CD4-positive, alpha-beta T cell (primary cell): Measurements from ENCODE around the gene TMEM252. TPM values are rescaled to one million over a fixed set of nuclear protein-coding genes. Genes with fewer than 3 reads are reported as not detected.

Experiments used
- ATAC-seq: fragments of 200-7000 bp; cut with Tn5 transposase; one replicate; pipeline ENCODE4 v1.10.0; 2022; ENCODE audit warnings: mild to moderate bottlenecking; ENCODE audit not compliant: poor library complexity
- CTCF ChIA-PET: fragments of 350-600 bp; sonication (Branson Sonifier 250); formaldehyde crosslinking; loops from one replicate; lab custom pipeline; 2021; ENCODE audit warnings: antibody characterized with exemption, inconsistent platforms; lab: Charles Lee
- POLR2A ChIA-PET: fragments of 350-600 bp; sonication (Branson Sonifier 250); formaldehyde crosslinking; loops from one replicate; lab custom pipeline; 2021; ENCODE audit warnings: antibody characterized with exemption, inconsistent platforms; lab: Charles Lee
- DNase-seq, 14 experiments: peaks; one replicate each; pipeline ENCODE4 v3.0.0-alpha.2; 2013 to 2020; ENCODE audit warnings: mixed read lengths in 2 of 14
- H3K27ac ChIP-seq, 2 donors: one replicate each; pipeline versions ENCODE4 v1.5.1 to v1.7.0; 2013; ENCODE audit warnings: low read length in 2 of 2, low read depth in 1 of 2, mild to moderate bottlenecking in 1 of 2
- H3K27me3 ChIP-seq, 2 experiments: 1 replicate in 1 of 2; 2 replicates in 1 of 2; pipeline versions ENCODE4 v1.6.1 to v1.7.0; 2013; ENCODE audit warnings: low read length in 2 of 2, control low read depth in 1 of 2, mild to moderate bottlenecking in 1 of 2, moderate library complexity in 1 of 2; ENCODE audit not compliant: insufficient read depth in 2 of 2, control insufficient read depth in 1 of 2
- H3K36me3 ChIP-seq: one replicate; pipeline ENCODE4 v1.6.1; 2013; ENCODE audit warnings: low read length, control low read depth; ENCODE audit not compliant: insufficient read depth
- H3K4me1 ChIP-seq: one replicate; pipeline ENCODE4 v1.6.1; 2013; ENCODE audit warnings: low read length, control low read depth; ENCODE audit not compliant: insufficient read depth
- H3K4me3 ChIP-seq: one replicate; pipeline ENCODE4 v1.5.1; 2013; ENCODE audit warnings: mild to moderate bottlenecking, low read length, moderate library complexity
- H3K9me3 ChIP-seq, 2 experiments: 1 replicate in 1 of 2; 2 replicates in 1 of 2; pipeline versions ENCODE4 v1.6.1 to v1.7.0; 2013; ENCODE audit warnings: low read length in 2 of 2, mild to moderate bottlenecking in 2 of 2, control low read depth in 1 of 2, moderate library complexity in 1 of 2; ENCODE audit not compliant: control insufficient read depth in 1 of 2, insufficient read depth in 1 of 2
- H3K27ac Mint-ChIP-seq: one replicate; pipeline ENCODE4 v1.8.0; 2020; ENCODE audit warnings: mixed read lengths
- H3K27me3 Mint-ChIP-seq: one replicate; pipeline ENCODE4 v1.8.0; 2021; ENCODE audit warnings: mixed read lengths
- H3K36me3 Mint-ChIP-seq: one replicate; pipeline ENCODE4 v1.8.0; 2021; ENCODE audit warnings: low read depth, mixed read lengths
- H3K4me1 Mint-ChIP-seq: one replicate; pipeline ENCODE4 v1.8.0; 2021; ENCODE audit warnings: low read depth, mixed read lengths
- H3K4me3 Mint-ChIP-seq: one replicate; pipeline ENCODE4 v1.8.0; 2020; ENCODE audit warnings: mild to moderate bottlenecking, mixed read lengths
- H3K9me3 Mint-ChIP-seq: one replicate; pipeline ENCODE4 v1.8.0; 2020; ENCODE audit warnings: mixed read lengths
- intact Hi-C, 2 experiments: fragments of 100-400 bp; cut with DNase I in 1 of 2; cut with micrococcal nuclease in 1 of 2; formaldehyde crosslinking; loops; one replicate each; pipeline versions ENCODE4 v1.15.1 to v1.9.0; 2023 to 2025; cut with DNase I, micrococcal nuclease
- total RNA-seq, 174 experiments: library from RNA in 2 of 174; stranded (reverse) in 2 of 174; gene quantifications; one replicate each; pipeline ENCODE4 v1.2.3 and lab custom pipeline; 2021 to 2026
- TF ChIP-seq, protein P1 (sequence below): fragments of 200-600 bp; IDR thresholded peaks from one replicate; pipeline ENCODE4 v1.8.0; 2022; ENCODE audit warnings: antibody characterized with exemption, mild to moderate bottlenecking

TMEM252 gene
- total RNA-seq, 2 experiments from 2014 or later, result not detected

DNA sequence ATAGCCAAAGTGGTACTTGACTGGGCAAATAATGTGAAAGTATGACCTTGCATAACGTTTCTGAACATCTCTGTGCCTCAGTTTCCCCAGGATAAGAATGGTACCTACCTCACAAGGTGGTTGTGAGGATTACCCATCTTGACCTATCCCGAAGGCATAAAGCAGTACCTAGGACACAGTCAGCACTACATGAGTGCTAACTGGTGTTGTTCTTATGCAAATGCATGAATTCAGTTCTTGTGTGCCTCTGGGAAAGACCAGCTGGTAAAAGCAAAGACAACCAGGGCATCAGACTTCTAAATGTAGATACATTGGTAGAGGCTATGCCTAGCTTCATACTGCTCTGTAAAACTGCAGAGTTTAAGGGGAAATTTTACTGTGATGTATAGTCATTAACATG, 21.8 kb upstream of the TMEM252 start:
- TF ChIP-seq, protein P1, sequence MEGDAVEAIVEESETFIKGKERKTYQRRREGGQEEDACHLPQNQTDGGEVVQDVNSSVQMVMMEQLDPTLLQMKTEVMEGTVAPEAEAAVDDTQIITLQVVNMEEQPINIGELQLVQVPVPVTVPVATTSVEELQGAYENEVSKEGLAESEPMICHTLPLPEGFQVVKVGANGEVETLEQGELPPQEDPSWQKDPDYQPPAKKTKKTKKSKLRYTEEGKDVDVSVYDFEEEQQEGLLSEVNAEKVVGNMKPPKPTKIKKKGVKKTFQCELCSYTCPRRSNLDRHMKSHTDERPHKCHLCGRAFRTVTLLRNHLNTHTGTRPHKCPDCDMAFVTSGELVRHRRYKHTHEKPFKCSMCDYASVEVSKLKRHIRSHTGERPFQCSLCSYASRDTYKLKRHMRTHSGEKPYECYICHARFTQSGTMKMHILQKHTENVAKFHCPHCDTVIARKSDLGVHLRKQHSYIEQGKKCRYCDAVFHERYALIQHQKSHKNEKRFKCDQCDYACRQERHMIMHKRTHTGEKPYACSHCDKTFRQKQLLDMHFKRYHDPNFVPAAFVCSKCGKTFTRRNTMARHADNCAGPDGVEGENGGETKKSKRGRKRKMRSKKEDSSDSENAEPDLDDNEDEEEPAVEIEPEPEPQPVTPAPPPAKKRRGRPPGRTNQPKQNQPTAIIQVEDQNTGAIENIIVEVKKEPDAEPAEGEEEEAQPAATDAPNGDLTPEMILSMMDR, result no peak
- POLR2A ChIA-PET, result no interaction called here
- peaks cover 39% of the 10 kb centered on the region for H3K27me3 Mint-ChIP-seq
- CTCF ChIA-PET, result no interaction called here
- no peak overlapping the region for H3K27ac Mint-ChIP-seq
- H3K4me3 Mint-ChIP-seq, result no peak overlapping the region
- Histone ChIP-seq H3K9me3 (no peaks in the 10 kb centered on the region), H3K4me1 (peaks cover 12% of the 10 kb centered on the region), H3K4me3 (no peak overlapping the region), H3K27ac (no peak overlapping the region), H3K36me3 (no peaks in the 10 kb centered on the region), H3K27me3 (peaks cover 6 to 12% of the 10 kb centered on the region in 2 experiments)
- no peaks in the 10 kb centered on the region for H3K36me3 Mint-ChIP-seq
- H3K4me1 Mint-ChIP-seq, result peaks cover 12% of the 10 kb centered on the region
- ATAC-seq (no peak), DNase-seq (no peak)
- H3K9me3 Mint-ChIP-seq, result no peaks in the 10 kb centered on the region
- intact Hi-C loops, result no loop called here

DNA sequence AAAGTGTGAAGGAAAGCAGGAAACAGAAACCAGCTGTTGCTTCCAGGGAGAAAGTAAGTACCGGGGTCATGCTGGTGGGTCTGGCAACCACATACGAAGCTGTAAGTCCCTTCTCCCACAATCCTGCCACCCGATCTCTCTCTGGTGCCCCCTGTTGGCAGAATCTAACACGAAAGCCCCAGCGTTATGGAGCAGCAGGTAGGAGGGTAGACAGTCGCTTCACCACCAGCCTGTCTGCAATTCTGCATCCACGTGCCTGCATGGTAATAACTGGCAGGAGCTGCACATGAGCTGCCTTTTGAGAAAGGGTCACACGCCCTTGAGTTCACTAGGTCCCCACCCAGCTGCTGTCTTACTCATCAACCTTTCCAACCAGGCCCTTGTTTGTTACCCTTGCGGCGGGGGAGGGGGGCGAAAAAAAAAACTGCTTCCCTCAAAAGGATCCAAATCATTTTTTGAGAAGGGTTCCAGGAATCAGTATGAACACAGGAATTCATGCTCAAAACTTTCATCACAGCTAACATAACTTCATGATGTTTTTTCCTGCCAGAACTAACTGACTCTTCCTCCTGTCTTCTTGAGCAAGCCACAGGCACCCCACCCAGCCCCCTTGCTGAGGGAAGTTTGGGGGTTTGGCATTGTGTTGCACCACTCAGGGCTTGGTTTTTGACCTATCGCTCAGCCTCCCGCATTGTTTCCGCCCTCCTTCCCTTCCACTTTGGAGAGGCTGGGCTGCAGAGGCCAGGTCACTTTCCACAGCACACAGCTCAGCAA, 19.6 kb upstream of the TMEM252 start:
- Mint-ChIP-seq H3K4me3 (no peak overlapping the region), H3K27me3 (peaks cover 41% of the 10 kb centered on the region), H3K36me3 (no peaks in the 10 kb centered on the region), H3K4me1 (peaks cover 12% of the 10 kb centered on the region), H3K27ac (no peak overlapping the region), H3K9me3 (no peaks in the 10 kb centered on the region)
- no peak overlapping the region for H3K4me3 ChIP-seq
- peak; percentile 26 for ATAC-seq
- TF ChIP-seq, protein P1, result no peak
- no peak overlapping the region for H3K27ac ChIP-seq
- ChIA-PET CTCF (interaction anchor here (1.2 kb wide), 1 partner anchor 13 kb away, joined by 3 read pairs; no protein-coding TSS in a partner anchor), POLR2A (no interaction called here)
- peak in 13 of 14 experiments; percentile 3 to 69 (median 27) for DNase-seq
- H3K36me3 ChIP-seq, result no peaks in the 10 kb centered on the region
- peaks cover 6 to 12% of the 10 kb centered on the region in 2 experiments for H3K27me3 ChIP-seq
- H3K4me1 ChIP-seq, result peaks cover 12% of the 10 kb centered on the region
- intact Hi-C loops, result no loop called here
- H3K9me3 ChIP-seq, result no peaks in the 10 kb centered on the region

DNA sequence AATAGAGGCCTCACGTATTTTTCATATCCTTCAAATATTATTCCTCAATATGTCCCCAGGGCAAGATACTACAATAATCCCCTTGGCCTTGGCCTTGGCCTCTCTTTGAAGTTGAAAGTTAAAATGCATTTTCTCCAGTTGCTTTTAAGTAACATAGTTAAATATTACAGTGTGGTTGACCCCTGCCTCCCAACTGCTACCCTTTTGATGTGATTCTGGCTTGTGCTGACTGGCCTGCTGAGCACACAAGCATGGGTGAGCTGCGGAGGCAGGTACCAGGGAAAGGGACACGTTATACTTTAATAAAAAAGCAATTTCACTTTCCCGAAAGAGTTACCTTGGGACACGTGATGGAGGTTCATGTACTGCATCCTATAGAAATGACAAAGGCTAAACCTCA, 17.9 kb upstream of the TMEM252 start:
- H3K36me3 ChIP-seq, result no peaks in the 10 kb centered on the region
- H3K9me3 ChIP-seq, result no peaks in the 10 kb centered on the region
- no peak for DNase-seq
- H3K27me3 Mint-ChIP-seq, result peaks cover 46% of the 10 kb centered on the region
- H3K27ac Mint-ChIP-seq, result no peak overlapping the region
- CTCF ChIA-PET, result no interaction called here
- peaks cover 6 to 12% of the 10 kb centered on the region in 2 experiments for H3K27me3 ChIP-seq
- H3K4me1 ChIP-seq, result peaks cover 12% of the 10 kb centered on the region
- no peak for ATAC-seq
- no peaks in the 10 kb centered on the region for H3K36me3 Mint-ChIP-seq
- H3K27ac ChIP-seq, result no peak overlapping the region
- H3K9me3 Mint-ChIP-seq, result no peaks in the 10 kb centered on the region
- intact Hi-C loops, result no loop called here
- H3K4me1 Mint-ChIP-seq, result peaks cover 12% of the 10 kb centered on the region
- no peak overlapping the region for H3K4me3 Mint-ChIP-seq
- POLR2A ChIA-PET, result no interaction called here
- TF ChIP-seq, protein P1, result no peak
- no peak overlapping the region for H3K4me3 ChIP-seq
